GM19438 (cell line): Measurements from ENCODE around the gene PYGL.
A peak's percentile ranks its signal among the peaks of the same experiment; 100 is the strongest.
"Not testable (repeated sequence)": the region's sequence is repeated elsewhere in the genome, so short reads cannot be mapped to it uniquely, and the experiment has no call there.

Experiments used
- ATAC-seq: cut with Tn5 transposase; IDR thresholded peaks from one replicate; pipeline ENCODE4 v1.9.1; 2021; ENCODE audit warnings: low read depth; ENCODE audit not compliant: unreplicated experiment

PYGL gene

DNA sequence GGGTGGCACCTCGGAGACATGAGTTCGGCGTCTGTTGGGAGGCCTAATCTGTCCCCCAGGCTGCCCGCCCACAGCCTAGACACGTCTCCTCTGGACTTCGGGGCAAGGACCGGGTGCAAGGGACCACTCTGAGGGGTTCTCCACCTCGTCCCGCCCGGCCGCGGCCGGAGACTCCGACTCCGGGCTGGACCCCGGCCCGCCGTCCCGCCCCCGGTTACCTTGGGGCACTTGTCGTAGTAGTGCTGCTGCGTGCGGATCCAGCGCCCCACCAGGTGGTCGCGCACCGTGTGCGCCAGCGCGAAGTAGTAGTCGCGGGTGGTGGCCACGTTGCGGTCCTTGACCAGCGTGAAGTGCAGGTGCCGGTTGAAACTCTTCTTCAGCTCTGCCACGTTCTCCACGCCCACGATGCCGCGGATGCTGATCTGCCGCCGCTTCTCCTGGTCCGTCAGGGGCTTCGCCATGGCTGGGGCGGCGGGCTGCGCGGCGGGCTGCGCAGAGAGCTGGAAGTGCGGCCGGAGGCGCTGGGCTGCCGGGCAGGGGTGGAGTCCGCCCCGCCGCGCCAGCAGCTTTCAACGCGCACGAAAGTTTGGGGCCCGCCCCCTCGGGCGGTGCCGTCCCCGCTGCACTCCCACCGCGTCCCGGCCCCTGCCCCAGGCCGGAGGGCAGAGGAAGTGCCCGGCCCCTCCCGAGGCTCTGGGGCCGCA lies at the start of gene PYGL:
Gene PYGL (minus strand): TSS at position 541 of the 704 bp plus-strand sequence. CDS start 80 bp downstream, at position 461.
- peak; percentile 88 for ATAC-seq

DNA sequence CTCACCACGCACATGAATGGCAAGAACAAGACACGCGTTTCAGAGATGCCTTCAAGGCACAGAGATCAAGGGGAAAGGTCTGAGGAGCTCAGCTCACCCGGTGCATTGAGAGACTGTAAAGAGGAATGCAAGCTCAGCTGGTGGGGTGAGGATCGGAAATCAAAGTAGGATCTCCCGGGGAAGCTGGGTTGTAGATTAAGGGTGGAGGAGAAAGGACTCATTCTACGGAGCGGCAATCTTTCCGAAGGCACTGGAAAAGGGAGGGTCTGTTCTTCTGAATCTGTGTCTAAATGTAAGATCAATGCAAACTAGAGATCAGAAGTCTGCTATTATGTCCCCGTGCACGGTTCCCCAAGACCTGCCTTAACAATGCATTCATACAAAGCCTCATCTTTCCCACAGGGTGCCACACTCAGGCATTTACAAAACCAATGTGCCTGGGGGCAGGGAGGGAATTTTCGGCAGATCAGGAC lies 41.6 kb upstream of the PYGL start:
- no peak for ATAC-seq

DNA sequence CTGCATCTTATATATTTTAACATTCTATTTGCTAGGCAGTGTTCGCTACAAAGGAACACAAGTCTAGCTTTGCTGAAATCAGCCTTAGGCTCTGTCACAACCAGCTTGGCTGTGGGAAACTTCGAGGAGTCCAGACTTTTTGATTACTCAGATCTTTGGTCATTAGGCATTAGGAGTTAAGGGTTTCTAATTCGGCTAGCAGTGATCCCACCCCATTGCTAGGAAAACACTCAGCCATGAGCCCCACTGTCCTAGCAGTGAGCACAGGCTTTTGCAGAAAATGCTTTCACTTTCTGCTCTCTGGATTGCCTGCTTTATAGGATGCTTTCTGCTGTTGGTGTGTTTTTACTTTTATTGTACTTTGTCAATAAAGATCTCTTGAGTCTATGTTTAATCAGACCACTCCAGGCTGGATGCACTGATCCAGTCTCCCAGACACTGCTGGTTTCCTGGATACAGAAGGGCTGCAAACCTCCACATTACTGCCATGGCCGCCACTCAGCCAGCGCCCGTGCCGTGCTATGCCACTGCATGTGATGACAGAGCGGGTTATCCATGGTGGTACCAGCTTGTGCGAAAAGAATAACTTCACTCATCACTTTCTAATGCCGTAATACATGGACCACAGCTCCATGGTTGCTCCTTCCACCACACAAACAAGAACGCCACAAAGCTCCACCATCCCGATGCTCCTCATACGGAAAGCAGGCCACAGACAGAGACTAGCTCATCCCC lies 41.0 kb upstream of the PYGL start:
- no peak for ATAC-seq

DNA sequence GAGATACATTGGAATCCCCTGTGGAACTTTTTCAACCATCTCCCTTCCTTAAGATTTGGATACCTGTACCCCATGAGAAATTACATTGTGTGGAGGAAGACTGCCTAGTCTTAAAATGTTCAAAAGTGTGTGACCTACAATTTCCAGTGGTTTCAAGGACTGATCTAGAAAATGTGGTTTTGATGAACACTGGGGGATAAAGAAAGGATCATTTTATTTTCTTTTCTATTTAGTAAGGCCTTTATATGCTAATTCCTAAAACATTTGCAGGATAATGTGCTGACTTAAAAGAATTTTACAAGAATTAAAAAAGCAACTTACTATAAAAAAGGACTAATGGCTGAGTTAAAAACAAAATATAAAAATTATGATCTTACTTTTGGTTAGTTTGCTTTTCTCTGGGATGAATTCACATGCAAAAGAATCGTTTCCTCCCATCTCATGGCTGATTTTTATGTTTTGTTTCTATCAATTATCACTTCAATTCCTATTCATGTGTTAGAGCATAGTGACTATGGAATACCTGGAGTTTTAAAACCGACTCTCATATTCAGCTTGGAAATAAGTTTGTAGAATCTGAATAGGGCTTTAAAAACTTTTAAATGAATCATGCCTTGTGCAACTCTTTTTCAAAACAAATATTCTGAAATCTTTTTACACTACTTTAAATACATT lies 39.9 kb upstream of the PYGL start:
- ATAC-seq, result no peak

DNA sequence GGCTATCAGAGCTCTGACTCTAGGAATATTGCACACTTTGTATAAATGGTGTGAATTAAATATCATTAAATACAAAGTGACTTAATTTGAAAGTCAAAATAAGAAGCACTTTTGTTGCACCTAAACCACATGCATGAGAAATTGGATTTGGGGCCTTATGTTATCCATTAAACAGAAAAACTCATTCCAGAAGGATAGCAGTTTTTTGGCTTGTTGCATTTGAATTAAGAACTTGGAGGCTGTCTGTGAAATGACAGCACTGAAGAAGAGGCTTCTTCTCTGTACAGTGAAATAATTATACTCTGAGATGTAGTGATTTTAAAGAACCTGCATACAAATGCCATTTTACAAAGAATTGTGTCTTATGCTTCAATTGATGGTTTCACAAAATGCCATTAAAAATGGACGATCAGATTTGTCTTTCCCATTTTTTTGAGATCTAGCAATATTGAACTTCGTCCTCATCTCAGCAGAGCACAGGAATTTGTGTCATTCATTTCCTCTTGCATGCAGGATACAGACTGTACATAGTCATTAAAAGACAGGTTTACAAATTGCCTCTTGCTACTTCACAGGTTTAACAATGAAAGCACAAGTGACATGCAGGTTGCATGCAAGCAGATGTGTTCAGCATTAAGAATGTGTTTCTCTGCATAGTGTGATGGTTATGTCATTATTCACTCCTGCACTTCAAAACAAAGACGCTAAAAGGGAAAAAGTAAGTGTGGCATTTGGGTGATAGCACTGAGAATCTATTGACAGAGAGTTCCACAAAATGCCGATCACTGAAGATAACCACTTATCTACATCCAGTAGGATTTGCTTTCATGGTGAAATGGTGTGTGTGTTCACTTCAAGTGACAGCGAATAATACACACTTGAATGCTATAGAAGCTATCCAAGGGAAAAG lies 35.9 kb upstream of the PYGL start:
- no peak for ATAC-seq

DNA sequence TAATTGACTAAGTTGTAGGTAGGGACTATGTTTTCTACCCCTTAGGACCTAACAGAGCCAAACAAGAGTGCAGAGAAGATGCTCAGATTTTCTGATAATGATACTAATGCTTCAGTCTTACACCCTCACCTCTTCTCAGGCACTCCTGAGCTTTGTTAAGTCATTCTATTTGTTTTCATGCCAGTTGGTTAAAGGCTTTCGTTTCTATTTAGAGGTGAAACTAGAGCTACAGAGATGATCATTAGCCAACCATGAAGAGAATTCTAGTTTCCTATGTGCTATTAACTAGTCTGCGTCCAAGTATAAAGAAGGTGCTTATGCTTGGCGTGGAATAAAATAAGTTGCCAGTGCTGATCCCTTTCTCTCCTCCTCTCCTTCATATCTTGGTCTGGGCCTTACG lies 34.6 kb upstream of the PYGL start:
- ATAC-seq, result peak; percentile 95

DNA sequence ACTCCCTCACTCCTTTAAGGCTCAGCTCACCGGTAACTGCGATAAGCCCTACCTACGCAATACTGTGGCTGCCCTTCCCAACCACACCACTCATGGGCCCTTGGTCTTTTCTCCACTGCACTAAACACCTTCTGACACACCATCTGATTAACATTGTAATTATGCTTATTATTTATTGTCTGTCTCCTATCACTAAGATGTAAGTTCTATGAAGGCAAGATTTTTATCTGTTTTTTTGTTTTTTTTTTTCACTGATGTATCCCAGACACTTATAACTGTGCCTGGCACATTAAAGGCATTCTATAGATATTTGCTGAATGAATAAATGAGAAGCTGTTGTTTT lies 34.2 kb upstream of the PYGL start:
- ATAC-seq, result no peak

DNA sequence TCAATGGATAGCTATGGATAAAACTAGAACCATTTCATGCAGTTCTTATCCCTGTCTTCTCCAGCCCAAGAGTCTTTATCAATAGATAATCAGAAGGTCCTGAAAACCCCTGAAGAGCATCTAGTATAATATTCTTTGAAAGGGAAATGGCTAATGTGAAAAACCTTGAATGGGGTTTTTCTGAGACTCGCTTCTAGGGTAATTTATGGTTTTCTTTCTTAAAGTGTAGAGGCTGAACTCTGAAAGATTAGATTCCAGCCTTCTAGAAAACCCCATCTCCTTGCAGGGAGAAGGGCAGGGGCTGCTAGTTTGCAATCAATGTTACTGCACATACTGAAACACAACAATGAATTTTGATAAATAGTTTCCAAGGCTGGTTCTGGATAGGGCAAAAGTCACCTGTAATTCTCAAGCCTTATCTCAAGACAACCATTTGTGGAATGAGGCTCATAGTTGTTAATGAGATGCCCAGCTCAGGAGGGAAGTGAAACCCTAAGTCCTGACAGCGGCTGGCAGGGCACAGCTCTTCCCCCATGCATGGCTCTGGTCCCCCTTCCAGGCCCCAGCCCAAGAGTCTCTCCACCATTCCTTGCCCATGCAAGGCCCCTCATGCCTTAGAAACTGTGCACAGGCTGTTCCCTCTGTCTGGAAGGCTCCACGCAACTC lies 33.7 kb upstream of the PYGL start:
- ATAC-seq, result no peak

DNA sequence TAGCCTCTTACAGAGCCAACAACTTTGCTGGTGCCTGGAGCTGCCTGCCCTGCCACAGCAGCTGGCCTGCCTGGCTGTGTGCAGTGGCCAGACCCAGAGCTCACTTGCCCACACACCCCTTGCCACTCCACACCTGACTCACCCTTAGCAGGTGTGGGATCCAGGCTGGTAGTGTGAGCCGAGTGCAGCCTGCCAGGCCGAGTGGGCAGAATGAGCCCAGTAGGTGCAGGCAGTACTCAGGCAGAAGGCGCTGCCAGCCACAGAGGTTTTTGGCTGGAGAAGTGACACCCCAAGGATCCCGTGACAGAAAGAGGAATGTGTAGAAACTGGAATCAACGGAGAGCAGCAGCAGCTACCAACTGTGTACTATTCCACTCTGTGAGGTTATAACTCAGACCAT lies 29.8 kb upstream of the PYGL start:
- no peak for ATAC-seq

DNA sequence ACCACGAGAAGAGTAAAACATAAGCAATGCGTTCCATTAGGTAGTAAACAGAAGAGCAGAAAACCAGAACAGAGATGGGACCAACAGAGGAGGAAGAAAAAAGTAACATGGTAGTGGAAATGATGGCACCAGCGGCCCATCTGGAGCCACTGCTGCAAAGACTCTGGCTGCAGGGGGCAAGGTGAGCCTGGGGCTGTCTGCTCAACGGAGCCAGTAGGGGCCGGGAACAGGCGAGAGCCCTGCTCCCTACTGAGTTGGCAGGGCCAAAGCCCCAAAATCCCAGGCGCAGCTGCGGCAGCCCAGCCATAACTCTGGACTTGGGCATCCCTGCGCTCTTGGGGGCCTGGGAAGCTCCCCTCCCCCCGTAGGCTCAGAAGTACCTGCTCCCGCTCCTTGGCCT lies 28.5 kb upstream of the PYGL start:
- ATAC-seq, result no peak

DNA sequence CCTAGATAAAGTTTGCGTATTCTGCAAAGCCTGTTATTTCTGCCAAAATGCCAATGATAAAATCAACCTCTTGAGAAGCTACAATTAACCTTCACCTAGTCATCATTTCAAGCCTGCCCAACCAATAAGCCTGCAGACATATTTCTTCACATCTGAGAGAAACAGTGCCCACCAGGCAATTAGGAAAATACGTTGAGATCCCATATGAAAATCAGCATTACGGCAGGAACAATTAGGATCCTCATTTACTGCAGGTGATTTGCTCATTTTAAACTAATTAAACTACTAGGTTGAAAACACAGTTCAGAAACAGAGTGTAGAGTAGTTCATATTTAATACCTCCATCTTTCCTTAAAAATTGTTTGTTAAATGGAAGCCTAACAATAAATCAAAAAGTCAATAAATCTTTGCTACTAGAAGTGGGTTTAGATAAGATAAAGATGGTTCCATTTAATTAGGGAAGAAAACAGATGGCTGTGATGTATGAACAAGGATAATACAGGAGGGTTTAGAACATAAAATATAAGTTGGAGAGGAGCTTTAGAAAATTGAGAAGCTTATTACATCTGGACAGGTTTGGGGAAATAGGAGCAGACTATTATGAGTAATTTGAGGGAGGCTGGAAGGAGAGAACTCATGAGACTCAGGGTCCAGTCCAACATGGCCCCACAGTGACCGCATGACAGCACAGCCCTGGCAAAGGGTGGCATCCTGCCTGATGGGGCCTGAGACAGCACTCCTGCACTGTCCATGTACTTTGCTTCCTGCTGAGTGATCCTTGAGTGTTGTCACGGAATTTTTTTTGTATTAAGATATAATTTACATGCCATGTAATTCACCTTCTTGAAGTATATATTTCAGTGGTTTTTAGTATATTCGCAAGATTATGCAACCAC lies 26.9 kb upstream of the PYGL start:
- ATAC-seq, result no peak

DNA sequence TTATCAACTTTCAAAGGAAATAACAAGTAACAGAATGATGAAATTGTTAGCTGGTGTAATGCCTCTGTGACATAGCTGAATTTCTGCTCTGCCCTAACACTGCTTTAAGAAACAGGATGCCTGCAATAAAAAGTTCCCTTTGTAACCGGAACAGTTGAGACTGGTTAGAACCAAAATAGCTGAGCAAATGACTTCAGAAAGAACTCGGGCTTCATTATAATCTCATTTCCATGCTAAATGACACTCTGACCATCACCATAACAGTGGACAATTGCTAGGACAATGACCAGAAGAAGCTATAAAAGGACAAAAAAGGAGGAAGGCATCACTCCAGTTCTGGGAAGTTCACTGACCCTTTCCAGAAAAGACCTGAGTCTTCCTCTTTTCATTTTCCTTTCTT lies 23.5 kb upstream of the PYGL start:
- ATAC-seq, result no peak

DNA sequence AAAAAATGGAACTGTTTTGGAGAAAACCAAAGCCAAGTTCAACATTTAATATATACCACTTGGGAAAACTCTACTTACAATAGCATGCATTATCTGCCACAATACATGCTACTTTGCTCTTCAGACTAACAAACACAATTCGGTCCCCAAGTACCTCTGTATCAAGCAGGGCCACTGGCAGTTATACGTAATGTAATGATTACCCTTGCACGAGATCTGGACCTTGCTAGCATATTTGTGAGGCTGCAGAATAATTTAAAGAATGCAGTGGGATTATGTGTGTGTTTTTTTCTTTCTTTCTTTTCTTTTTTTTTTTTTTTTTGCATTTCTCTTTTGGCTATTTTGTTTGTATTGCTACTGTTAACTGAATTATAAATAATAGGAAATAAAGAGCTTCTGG lies 22.8 kb upstream of the PYGL start:
- no peak for ATAC-seq

DNA sequence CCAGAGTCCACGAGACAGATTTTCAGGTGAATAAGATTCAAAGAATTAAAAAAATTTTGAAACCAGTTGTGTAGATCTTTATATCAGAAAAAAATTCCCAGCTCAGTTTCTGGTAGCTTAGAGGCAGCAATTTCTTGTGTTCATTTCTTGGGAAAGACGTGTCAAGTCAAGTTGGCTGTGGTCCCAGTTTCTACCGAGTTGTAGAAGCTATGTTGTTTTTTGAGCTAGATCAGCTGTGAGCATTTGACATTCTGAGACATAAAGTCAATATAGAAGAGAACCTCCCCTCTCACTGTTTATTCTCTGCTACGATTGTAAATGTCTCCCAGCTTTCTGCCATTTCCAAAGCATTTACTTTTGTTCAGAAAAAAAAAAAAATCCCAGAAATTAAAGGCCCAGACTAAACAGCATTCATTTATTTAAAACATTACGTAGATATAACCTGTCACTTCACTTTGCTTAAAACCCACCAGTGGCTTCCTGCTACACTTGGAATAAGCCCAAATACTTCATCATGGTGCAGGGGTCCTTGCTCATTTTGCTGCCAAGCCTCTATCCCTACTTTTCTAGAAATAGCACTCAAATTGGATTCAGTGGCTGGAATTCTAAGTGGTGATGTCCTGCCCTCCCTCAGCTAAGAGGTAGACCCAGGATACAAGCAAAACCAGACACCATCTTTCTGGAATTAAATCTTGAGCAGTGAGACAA lies 20.6 kb upstream of the PYGL start:
- ATAC-seq, result no peak

DNA sequence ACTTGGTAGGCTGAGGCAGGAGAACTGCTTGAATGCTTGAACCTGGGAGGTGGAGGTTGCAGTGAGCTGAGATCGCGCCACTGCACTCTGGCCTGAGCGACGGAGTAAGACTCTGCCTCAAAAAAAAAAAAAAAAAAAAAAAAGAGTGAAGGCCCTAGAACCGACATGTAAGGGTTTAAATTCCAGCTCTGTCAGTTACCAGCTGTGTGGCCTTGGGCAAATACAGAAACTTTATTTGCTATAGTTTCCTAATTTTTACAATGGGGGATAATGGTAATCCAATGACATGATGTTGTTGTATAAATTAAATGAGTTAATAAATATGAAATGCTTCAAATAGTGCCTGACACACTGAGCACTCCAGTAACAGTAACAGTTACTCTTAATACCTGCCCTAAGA lies 19.6 kb upstream of the PYGL start:
- no peak for ATAC-seq

DNA sequence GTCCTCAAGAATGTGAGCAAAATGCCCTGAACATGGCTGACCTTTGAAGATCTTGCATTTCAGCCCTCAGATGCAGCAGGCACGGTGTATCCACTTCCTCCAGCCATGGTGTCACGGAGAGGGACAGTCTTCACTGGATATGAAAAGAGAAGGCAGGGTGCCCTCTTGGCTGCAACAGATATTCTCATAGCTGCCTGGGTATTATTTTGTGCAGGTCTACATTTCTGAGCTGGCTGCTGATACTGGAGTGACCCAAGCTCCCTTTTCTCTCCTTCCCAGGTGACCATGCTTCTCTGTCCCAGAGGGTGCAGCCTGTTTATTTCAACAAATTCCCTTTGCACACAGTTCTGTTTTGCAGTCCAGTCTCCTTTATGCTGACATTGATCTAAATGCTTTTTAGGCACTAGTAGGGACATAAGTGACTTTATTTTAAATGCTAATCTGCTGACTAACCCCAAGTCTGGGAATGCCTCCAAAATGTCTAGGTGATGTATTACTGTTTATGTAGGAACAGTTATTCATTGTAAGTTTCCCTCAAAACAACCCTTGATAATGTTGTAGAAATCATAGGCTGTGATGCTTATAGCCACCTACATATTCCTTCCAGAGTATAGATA lies 17.4 kb upstream of the PYGL start:
- no peak for ATAC-seq

DNA sequence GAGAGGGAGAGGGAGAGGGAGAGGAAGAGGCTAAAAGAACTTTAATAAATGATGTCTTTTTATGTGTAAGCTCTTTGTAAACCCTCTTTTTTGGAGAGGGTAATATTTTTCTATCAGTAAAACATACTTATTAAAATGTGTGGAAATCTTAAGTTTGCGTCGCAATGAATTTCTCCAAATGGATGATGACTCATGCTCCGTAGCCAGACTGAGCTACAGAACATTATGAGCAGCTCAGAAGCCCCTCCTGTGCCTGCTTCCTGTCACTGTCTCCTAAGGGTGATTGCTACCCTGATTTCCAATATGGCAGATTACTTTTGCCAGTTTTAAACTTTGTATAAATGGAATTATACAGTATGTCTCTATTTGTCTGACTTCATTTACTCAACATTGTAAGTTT lies 13.0 kb upstream of the PYGL start:
- ATAC-seq, result no peak

DNA sequence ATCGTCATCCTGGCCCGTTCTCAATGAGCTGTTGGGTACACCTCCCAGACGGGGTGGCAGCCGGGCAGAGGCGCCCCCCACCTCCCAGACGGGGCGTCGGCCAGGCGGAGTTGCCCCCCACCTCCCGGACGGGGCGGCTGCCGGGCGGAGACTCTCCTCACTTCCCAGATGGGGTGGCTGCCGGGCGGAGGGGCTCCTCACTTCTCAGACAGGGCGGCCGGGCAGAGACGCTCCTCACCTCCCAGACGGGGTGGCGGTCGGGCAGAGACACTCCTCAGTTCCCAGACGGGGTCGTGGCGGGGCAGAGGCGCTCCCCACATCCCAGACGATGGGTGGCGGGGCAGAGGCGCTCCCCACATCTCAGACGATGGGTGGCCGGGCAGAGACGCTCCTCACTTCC lies 12.1 kb upstream of the PYGL start:
- ATAC-seq, result not testable (repeated sequence)
